SW480 (cell line): Measurements from ENCODE around the gene GUCY2D.
A peak's percentile ranks its signal among the peaks of the same experiment; 100 is the strongest.
"Not testable (repeated sequence)": the region's sequence is repeated elsewhere in the genome, so short reads cannot be mapped to it uniquely, and the experiment has no call there.

Source experiments
- DNase-seq: peaks from one replicate; pipeline ENCODE4 v3.0.0-alpha.2; 2016; ENCODE audit warnings: low spot score

Gene GUCY2D

DNA sequence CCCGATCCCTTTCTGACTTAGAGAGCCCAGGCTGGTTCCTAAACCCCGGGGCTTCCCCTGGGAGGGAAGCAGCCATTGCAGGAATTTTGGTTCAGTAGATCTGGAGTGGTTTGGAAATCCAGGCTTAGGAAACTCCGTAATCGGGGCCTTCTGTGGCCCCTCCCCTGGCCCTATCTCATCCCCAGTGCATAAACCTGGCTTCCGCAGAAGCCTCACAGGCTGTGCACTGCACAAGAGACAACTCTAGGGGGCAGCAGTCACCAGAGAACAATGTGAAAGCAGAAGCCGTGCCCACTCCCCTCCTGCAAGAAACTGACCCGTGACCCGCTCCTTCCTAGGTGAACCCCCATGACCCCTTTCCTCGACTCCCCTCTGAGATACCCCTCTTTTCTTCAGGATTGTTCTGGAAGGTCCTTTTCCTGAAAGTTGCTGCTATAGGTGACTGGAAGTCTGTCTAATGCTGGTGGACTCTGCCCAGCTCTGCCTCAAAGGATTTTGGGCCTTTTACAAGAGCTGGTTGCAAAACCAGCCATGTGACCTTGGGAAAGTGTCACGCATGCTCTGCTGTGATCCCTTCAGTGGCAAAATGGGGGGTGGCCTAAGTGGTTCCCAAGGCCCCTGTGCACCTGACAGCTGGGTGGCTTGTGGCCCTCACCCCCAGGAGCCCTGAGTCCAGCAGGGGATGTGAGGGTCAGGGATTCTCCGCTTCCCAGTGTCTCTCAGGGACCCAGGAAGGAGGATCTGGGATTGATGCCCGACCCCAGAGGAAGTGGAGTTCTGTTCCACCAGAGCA, 14.4 kb downstream of the GUCY2D start:
- no peak for DNase-seq

DNA sequence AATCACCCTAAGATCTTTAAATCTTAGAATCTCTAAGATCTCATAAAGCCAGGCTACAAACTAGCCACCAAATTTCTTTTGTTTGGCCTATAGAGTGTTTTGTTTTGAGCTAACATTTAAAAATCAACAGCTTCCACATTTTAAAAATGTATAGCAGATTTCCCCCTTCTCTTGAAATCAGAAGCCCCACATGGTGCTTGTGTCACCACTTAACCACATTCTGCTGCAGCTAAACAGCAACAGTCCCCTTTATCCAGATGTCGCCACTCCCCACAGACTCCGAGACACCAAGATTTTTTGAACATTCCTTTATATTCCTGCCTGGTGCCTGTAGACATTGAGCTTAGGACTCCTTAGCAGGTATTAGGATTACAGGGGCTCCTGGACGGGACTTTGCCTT, 16.0 kb downstream of the GUCY2D start:
- no peak for DNase-seq

DNA sequence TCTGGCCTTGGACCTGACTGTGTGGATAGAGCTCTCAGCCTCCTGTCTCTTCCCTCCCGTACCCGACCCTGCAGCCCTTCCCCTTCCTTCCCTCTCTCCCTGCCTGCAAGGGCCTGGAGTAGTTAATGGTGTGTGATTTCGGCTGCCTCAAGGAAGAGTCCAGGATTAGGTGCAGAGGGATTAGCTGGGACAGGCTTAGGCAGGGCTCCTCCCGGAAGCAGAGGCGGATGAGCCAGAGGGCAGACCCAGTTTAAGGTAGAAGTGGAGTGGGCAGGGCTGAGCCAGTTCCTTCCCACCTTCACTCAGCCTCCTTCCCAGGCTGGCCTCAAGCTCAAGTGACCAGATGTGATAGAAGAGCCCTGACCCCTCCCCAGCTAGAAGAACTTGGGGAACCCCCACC, 16.8 kb downstream of the GUCY2D start:
- no peak for DNase-seq

DNA sequence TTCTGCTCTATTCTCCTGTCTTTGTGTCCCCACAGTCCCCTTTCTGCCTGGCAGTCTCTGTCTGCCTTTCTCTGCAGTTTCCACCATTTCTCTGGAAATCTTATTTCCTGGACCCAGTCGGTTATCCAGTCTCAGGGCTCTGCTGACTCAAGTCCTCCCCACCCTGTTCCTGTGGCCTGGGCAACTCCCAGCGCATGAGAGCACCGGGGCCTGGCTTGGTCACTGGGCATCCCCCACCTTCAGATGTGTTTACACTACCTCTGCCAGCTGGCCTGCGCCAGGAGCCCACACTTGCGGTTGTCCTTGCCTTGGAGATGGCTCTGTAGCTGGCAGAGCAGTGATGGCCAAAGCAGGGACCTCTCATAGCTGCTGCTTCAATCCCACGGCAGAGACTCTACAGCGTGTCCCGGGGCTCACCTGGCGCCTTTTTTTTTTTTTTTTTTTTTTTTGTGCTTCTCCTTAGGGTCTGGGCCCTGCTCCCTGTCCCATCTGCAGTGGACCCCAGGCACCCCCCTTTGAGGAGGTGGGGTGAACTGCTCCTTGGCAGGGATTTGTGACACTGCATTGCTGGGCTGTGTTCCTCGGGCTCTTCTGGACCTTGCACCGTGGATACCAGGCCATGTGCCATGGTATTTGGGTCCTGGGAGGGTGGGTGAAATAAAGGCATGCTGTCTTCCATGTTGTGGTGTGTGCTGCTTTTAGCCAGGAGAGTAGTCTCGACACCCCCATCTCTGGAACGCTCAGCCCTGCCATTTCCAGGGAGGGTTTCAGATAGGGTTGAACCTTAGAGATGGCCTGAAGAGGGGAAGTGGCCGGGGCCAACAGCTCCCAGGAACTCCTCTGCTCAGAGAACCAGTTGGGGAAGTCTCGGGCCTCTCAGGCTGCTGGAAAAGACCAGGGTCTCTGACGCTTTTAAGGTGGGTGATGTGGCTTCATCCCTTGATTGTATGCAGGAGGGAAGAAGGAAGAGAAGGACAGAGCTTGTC, 17.5 kb downstream of the GUCY2D start:
- DNase-seq = no peak

- no peak for DNase-seq
Measured at GRCh38 chr17:8020776-8021564, 18.6 kb downstream of the GUCY2D start.

GRCh38 chr17:8021565-8022359, 19.3 kb downstream of the GUCY2D start:
- no peak for DNase-seq

DNA sequence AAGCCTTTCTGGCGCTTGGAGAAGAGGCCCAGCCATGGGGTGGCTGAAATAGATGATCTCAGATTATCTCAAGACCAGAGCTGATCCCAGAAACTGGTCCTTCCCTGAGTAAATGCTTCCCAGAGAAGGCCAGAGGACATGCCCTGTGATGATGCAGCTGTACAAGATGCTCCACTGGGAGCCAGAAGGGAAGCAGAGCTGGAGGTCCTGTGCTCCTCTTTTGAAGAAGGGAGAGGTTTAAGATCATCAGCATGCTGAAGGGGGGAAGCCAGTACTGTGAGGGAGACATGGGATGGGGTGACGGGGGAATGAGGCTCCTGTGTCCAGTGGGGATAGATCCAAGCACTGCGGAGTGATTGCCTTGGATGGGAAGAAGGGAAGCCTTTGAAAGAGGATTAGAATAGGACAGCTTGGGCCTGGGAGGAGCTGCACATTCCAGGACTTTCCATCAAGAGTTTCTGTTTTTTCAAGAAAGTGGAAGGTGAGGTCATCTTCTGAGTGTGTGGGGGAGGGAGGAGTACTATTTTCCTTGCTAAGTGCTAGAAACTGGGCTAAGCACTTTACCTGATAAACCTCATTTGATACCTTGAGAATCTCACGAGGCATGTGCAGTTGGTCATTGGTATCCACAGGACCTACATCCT, 20.1 kb downstream of the GUCY2D start:
- DNase-seq = no peak

DNA sequence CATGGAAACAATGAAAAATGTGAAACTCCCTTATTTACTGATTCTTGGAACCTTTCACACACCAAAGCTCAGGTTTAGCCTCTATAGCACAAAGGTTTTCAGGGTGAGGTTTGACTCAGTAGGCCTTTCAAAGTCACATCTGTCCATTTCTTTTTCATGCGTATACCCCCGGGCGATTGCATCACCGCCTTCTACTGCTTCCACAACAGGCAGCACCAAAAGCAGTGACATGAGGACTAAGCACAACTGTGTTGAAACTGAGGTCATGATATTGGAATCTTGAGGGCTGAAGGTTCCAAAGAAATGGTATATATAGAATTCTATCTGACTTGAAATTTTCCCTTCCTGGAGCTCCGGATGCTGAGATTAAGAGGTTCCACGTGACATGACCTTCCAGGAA, 21.7 kb downstream of the GUCY2D start:
- not testable (repeated sequence) for DNase-seq

- no peak for DNase-seq
Measured at GRCh38 chr17:8025176-8025911, 22.9 kb downstream of the GUCY2D start.

DNA sequence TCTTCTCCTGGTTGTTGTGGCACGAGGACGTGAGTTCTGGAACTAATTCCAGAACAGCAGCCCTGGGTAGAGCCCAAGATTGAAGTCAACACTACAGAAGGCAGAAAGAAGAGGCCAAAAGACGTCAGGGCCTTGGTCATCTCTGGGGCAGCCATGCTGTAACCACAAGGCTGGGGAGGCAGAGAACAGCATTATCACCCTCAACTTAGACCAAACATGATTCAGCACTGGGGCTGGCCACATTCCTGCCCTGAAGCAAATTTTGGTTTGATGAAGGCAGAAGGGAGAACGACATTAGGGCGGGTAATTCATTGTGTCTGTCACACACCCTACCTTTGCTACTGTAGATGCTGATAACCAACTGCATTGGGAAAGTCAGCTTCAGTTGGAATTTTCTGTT, 26.7 kb downstream of the GUCY2D start:
- no peak for DNase-seq

- no peak for DNase-seq
Measured at GRCh38 chr17:8031261-8031661, 28.8 kb downstream of the GUCY2D start.

- DNase-seq = no peak
Measured at GRCh38 chr17:8031950-8032349, 29.5 kb downstream of the GUCY2D start.

- no peak for DNase-seq
Measured at GRCh38 chr17:8032442-8032841, 30.0 kb downstream of the GUCY2D start.

DNA sequence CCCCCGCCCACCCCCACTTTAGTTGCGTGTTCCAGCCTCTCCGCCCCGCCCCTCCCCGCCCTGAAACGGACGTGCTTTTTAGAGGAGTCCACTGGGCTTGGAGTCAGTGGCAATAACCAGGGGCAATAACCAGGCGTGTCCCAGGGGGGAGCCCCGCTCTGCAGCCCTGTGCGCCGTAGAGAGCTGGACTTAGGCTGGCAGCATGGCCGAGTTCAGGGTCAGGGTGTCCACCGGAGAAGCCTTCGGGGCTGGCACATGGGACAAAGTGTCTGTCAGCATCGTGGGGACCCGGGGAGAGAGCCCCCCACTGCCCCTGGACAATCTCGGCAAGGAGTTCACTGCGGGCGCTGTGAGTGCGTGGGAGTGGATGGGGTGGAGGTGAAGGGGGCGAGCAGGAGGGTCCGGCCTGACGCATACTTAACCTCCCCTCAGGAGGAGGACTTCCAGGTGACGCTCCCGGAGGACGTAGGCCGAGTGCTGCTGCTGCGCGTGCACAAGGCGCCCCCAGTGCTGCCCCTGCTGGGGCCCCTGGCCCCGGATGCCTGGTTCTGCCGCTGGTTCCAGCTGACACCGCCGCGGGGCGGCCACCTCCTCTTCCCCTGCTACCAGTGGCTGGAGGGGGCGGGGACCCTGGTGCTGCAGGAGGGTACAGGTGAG, 36.7 kb downstream of the GUCY2D start, which contains the start of gene ALOX15B:
Gene ALOX15B (plus strand): TSS at position 106 of the 657 bp plus-strand sequence. CDS start 97 bp downstream, at position 203.
- no peak for DNase-seq

DNA sequence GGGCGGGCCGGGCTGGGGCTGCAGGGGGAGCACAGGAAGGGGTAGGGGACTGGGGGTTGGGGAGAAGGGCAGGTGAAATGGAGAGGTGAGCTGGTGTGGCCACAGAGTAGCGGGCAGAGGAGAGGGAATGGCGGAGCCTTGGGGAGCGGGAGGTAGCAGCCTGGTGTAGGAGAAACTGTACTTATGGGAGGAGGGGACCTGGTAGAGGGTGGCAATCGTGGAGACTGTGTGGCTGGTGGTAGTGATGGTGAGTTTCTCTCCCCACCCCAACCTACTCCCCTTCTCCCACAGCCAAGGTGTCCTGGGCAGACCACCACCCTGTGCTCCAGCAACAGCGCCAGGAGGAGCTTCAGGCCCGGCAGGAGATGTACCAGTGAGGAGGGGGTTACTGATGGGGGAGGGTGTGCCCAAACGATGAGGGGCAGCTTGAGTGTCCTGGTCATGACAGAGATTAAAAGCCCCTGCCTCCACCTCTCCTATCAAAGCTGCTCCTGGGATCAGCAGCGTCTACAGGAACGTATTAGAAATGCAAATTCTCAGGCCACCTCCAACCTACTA, 37.3 kb downstream of the GUCY2D start:
- DNase-seq = no peak

DNA sequence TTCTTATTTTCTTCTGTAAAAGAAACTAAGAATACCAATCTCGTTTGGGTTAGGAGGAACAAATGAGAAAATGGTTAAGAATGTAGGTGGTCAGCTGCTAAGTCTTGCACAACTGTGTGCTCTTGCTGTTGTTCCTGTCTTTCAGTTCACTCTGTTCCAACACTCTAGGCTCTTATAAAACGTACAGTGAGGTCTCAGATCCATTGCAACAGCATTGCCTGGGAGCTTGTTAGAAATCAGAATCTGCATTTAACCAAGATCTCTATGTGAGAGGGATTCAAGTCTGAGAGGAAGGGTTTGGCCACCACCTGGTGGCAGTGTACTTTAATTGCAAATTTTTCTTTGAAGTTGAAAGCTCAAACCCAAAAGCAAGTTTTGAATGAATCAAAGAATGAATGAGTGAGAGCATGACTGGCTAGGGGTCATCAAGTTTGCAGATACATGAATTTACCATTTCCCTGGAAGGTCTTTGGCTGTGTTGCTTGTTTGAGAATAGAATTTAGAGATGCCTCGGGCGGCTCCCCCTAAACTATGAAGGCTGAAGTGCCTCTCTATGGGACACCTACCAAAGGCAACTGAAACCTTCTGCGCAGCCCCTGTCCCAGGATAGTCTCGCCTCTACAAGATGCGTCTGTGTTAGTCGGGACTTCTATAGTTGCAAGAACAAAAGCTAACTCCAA, 39.0 kb downstream of the GUCY2D start:
- peak; percentile 75 for DNase-seq

- no peak for DNase-seq
Measured at GRCh38 chr17:8041979-8042378, 39.6 kb downstream of the GUCY2D start.
